Coronary artery (tissue), 2 donors: ENCODE data around the gene SPSB1.

Source experiments
- DNase-seq: peaks from one replicate; pipeline ENCODE4 v3.0.0-alpha.2; 2017; ENCODE audit warnings: low spot score
- H3K27ac ChIP-seq, 2 donors: fragments of 200-600 bp; sonication (generic); one replicate each; pipeline ENCODE4 v1.5.1; 2016 to 2019
- H3K4me3 ChIP-seq: fragments of 200-600 bp; sonication (generic); 2 replicates; pipeline ENCODE4 v1.5.1; 2016; ENCODE audit warnings: mild to moderate bottlenecking, moderate library complexity
- TF ChIP-seq, protein P1 (sequence below): fragments of 200-600 bp; sonication (generic); IDR thresholded peaks from one replicate; pipeline ENCODE4 v1.5.1; 2019; ENCODE audit warnings: antibody characterized with exemption

Gene SPSB1

GRCh38 chr1:9286556-9286955 is 6.1 kb upstream of the SPSB1 start:
- DNase-seq, result no peak
- no peak overlapping the region for H3K4me3 ChIP-seq
- no peak overlapping the region for H3K27ac ChIP-seq
- TF ChIP-seq, protein P1, sequence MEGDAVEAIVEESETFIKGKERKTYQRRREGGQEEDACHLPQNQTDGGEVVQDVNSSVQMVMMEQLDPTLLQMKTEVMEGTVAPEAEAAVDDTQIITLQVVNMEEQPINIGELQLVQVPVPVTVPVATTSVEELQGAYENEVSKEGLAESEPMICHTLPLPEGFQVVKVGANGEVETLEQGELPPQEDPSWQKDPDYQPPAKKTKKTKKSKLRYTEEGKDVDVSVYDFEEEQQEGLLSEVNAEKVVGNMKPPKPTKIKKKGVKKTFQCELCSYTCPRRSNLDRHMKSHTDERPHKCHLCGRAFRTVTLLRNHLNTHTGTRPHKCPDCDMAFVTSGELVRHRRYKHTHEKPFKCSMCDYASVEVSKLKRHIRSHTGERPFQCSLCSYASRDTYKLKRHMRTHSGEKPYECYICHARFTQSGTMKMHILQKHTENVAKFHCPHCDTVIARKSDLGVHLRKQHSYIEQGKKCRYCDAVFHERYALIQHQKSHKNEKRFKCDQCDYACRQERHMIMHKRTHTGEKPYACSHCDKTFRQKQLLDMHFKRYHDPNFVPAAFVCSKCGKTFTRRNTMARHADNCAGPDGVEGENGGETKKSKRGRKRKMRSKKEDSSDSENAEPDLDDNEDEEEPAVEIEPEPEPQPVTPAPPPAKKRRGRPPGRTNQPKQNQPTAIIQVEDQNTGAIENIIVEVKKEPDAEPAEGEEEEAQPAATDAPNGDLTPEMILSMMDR, result no peak

DNA sequence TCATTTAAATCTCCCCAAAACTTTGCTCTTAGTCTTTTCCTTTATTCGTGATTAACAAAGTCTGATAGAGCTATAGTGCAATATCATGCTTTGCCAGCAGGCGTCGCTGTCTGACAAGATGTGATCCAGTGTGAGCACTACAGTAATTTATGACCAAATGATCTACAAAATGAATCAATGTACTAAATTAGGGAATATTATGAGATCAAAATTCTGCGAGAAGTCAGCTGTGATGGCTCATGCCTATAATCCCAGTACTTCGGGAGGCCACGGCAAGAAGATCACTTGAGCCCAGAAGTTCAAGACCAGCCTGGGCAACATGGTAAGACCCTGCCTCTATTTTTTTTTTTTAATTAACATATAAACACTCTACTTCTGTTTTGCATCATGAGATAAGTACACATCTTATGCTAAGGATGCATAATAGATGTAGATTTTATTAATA is 3.6 kb upstream of the SPSB1 start:
- no peak for DNase-seq
- peak overlapping the region in 1 of 2 donors; percentile 73 for H3K27ac ChIP-seq
- no peak overlapping the region for H3K4me3 ChIP-seq
- TF ChIP-seq, protein P1, result peak; percentile 75

DNA sequence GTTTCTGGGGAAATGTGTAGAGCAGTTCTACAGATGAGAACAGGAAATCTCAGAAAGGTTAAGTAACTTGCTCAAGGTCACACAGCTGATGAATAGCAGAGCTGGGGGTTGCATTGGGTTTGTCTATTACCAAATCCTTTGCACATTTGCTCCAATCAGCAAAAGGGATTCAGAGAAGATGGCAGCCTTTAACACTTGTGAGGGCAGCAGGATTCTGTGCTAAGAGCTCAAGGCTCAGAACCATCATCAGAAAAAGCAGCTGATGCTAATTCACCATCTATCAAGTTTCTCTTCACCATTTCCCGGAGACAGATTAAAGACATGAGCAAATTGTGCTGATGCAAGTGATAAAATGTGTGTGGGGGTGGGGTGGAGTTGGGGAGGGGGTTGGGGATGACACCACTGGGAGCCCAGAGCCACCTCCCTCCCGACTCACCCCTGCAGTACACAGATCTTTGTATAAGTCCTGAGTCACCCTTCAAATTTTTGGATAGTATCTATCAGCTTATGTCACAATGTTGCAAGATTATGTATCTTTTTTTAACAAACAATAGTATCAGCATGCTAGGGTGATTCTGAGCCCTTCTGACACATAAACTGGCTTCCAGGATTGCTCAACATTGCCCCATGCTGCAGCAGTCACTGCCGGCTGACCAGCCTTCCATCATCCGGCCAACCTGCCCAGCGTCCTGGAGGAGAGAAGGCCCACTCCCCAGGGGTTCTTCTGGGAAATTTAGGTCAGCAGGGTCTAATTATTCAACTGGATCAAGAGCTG is 2.8 kb upstream of the SPSB1 start:
- Histone ChIP-seq H3K27ac (peak overlapping the region; percentile 73), H3K4me3 (peak overlapping the region; percentile 4)
- peak; percentile 88 for DNase-seq
- TF ChIP-seq, protein P1, result no peak

DNA sequence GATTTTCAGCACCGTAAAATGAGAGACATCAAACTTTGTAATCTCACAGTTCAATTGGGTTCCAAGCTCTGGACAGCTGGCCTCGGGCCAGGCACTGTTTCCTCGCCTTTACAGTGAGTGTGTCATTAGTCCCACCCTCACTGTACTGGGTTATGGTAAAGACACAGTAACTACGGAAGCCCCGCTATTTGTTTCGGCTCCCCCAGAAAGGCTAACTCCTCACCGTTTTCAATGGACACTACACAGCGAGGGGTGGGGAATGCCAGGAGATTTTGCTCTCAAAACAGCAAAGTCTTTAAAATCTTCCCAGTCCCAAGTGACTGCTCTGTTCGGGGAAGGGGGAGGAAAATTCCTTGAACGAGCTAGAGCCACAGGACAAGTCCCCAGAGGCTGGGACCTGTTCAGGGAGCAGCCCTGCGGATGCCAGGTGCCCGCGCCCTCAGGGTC is 757 bp upstream of the SPSB1 start:
- Histone ChIP-seq H3K27ac (peak overlapping the region; percentile 83 to 100), H3K4me3 (peak overlapping the region; percentile 93)
- no peak for DNase-seq
- TF ChIP-seq, protein P1, result no peak

- TF ChIP-seq, protein P1, result no peak
- peak overlapping the region; percentile 93 for H3K4me3 ChIP-seq
- DNase-seq, result no peak
- peak overlapping the region; percentile 83 to 100 for H3K27ac ChIP-seq
Observed at GRCh38 chr1:9293241-9293532, 493 bp downstream of the SPSB1 start.

DNA sequence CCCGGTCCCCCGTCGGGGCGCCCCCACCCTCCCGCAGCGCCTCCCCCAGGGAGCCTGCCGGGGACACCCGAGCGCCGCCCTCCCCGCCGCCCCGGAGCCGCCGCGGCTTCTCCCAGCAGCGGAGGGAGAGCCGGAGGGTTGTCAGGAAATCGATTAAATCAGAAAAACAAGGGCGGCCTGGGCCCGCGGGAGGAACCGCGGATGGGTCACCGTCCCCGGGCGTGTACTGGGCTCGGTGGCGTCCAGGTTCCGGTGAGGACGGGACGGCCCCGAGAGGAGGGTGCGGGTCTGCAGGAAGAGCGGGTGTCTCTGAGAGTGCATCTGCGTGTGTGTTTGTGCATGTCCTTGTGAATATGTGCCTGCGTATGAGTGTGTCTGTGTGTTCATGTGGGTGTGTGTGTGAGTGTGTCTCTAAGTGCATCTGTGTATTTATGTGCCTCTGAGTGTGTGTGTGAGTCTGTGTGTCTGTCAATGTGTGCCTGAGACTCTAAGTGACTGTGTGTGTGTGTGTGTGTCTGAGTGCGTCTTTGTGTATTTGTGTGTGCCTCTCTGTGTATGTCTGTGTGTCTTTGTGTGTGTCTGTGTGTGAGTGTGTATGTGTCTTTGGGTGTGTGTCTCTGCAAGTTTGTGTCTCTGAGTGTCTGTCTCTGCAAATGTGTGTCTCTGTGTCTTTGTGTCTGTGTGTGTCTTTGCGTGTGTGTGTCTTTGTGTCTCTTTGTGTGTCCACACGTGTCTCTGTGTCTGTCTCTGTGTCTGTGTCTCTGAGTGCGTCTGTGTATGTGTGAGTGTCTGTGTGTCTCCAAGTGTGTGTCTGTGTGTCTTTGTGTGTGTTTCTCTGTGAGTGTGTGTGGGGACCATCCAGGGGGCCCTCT is 1.1 kb downstream of the SPSB1 start:
- H3K4me3 ChIP-seq, result peak overlapping the region; percentile 93
- TF ChIP-seq, protein P1, result no peak
- DNase-seq, result no peak
- peak overlapping the region; percentile 83 to 100 for H3K27ac ChIP-seq
